Fibroblast of lung (primary cell): ENCODE data around the gene USP15. TPM values are rescaled to one million over a fixed set of nuclear protein-coding genes. Genes with fewer than 3 reads are reported as not detected.
"Not testable (repeated sequence)": the region's sequence is repeated elsewhere in the genome, so short reads cannot be mapped to it uniquely, and the experiment has no call there.

Experiments used
- DNase-seq, 2 donors: peaks; one replicate each; pipeline versions ENCODE4 v3.0.0 to v3.0.0-alpha.2; 2010; ENCODE audit warnings: low read depth in 2 of 2
- H2AFZ ChIP-seq: 2 replicates; pipeline ENCODE4 v1.5.1; 2012; ENCODE audit warnings: low read length, control low read depth, inconsistent platforms
- H3K27ac ChIP-seq: 2 replicates; pipeline ENCODE4 v1.5.1; 2011; ENCODE audit warnings: low read length, control low read depth; ENCODE audit not compliant: insufficient read depth
- H3K27me3 ChIP-seq: 2 replicates; pipeline ENCODE4 v1.5.1; 2011; ENCODE audit warnings: mild to moderate bottlenecking, low read length; ENCODE audit not compliant: control insufficient read depth, insufficient read depth
- H3K36me3 ChIP-seq: 2 replicates; pipeline ENCODE4 v1.5.1; 2011; ENCODE audit warnings: low read length; ENCODE audit not compliant: control insufficient read depth, insufficient read depth
- H3K4me1 ChIP-seq: 2 replicates; pipeline ENCODE4 v1.5.1; 2011; ENCODE audit warnings: low read length; ENCODE audit not compliant: control insufficient read depth, insufficient read depth; ENCODE audit errors: extremely low read depth
- H3K4me2 ChIP-seq: 2 replicates; pipeline ENCODE4 v1.5.1; 2011; ENCODE audit warnings: low read length, control low read depth; ENCODE audit not compliant: insufficient read depth; ENCODE audit errors: extremely low read depth
- H3K4me3 ChIP-seq, 4 experiments: fragments of 200-600 bp in 1 of 4; sonication (generic) in 1 of 4; replicated peaks in 1 of 4; 2 replicates each; pipeline ENCODE4 v1.5.1; 2011 to 2016; ENCODE audit warnings: low read length in 4 of 4, low read depth in 3 of 4, mild to moderate bottlenecking in 3 of 4, control low read depth in 2 of 4, inconsistent platforms in 1 of 4, mixed read lengths in 1 of 4; ENCODE audit not compliant: insufficient read depth in 1 of 4; ENCODE audit errors: control extremely low read depth in 1 of 4
- H3K79me2 ChIP-seq: 2 replicates; pipeline ENCODE4 v1.5.1; 2012; ENCODE audit warnings: mild to moderate bottlenecking, low read length, inconsistent platforms; ENCODE audit not compliant: control insufficient read depth, insufficient read depth
- H3K9ac ChIP-seq: 2 replicates; pipeline ENCODE4 v1.5.1; 2011; ENCODE audit warnings: mild to moderate bottlenecking, low read length, control low read depth; ENCODE audit not compliant: insufficient read depth
- H3K9me3 ChIP-seq: 2 replicates; pipeline ENCODE4 v1.5.1; 2012; ENCODE audit warnings: low read depth, low read length; ENCODE audit not compliant: control insufficient read depth, insufficient read depth
- H4K20me1 ChIP-seq: 2 replicates; pipeline ENCODE4 v1.5.1; 2011; ENCODE audit warnings: low read length; ENCODE audit not compliant: control insufficient read depth, insufficient read depth; ENCODE audit errors: extremely low read depth
- EZH2 ChIP-seq: IDR thresholded peaks from 2 replicates; pipeline ENCODE4 v1.5.1; 2012; ENCODE audit warnings: low read length, control low read depth, mild to moderate bottlenecking; ENCODE audit errors: missing control alignments
- polyA plus RNA-seq, 2 donors: library from polyadenylated mRNA; depleted of rRNA in 1 of 2; stranded (reverse) in 1 of 2; unstranded in 1 of 2; fragments of >200 nt; gene quantifications; 2 replicates each; pipeline ENCODE4 v1.2.1, GENCODE V29; 2011 to 2012; ENCODE audit warnings: missing spikeins in 1 of 2
- total RNA-seq: library from RNA; depleted of rRNA; stranded (reverse); fragments of >200 nt; gene quantifications from 2 replicates; pipeline ENCODE4 v1.2.1, GENCODE V29; 2014
- TF ChIP-seq, protein P1 (sequence below), 2 donors: IDR thresholded peaks in 1 of 2; conservative IDR thresholded peaks in 1 of 2; 1 replicate in 1 of 2; 2 replicates in 1 of 2; pipeline ENCODE4 v1.5.1; 2011 to 2012; ENCODE audit warnings: low read length in 2 of 2, control low read depth in 1 of 2, inconsistent platforms in 1 of 2, low read depth in 1 of 2, mild to moderate bottlenecking in 1 of 2

Gene USP15
- total and polyA plus RNA-seq, 2 donors (not counting 1 experiment from before 2014, with no cell fraction given) = 57.6 to 63.1 TPM

DNA sequence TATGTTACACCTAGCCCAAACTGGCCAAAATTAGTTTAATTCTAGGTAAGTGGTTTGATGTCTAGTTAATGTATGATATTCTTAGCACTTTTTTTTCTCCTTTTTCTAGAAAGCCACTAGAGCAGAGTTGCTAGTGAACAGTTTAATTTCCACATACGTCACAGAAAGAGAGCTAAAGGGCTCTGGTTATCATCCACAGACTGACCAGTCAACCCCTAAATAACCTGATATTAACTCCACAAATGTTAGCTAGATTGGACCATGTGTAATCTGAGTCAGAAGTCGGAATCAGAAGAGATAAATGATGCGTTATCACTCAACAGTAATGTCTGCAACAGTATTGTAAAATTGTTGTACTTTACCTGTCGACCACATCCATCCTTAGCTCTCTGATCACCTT lies 74.9 kb downstream of the USP15 start:
- H3K4me2 ChIP-seq = no peak overlapping the region
- DNase-seq = no peak
- H3K9ac ChIP-seq = no peak overlapping the region
- TF ChIP-seq, protein P1, sequence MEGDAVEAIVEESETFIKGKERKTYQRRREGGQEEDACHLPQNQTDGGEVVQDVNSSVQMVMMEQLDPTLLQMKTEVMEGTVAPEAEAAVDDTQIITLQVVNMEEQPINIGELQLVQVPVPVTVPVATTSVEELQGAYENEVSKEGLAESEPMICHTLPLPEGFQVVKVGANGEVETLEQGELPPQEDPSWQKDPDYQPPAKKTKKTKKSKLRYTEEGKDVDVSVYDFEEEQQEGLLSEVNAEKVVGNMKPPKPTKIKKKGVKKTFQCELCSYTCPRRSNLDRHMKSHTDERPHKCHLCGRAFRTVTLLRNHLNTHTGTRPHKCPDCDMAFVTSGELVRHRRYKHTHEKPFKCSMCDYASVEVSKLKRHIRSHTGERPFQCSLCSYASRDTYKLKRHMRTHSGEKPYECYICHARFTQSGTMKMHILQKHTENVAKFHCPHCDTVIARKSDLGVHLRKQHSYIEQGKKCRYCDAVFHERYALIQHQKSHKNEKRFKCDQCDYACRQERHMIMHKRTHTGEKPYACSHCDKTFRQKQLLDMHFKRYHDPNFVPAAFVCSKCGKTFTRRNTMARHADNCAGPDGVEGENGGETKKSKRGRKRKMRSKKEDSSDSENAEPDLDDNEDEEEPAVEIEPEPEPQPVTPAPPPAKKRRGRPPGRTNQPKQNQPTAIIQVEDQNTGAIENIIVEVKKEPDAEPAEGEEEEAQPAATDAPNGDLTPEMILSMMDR (conservative IDR thresholded peaks at IDR 0.05 in 1 of 2, IDR thresholded peaks at IDR 0.05 in 1 of 2; ENCODE audit: low read depth in 1 of 2, low read length in 2 of 2) = no peak
- no peak for TF ChIP-seq EZH2
- H4K20me1 ChIP-seq = no peaks in the 10 kb centered on the region
- no peaks in the 10 kb centered on the region for H3K4me1 ChIP-seq
- no peak overlapping the region for H2AFZ ChIP-seq
- no peaks in the 10 kb centered on the region for H3K27me3 ChIP-seq
- no peaks in the 10 kb centered on the region for H3K36me3 ChIP-seq
- no peaks in the 10 kb centered on the region for H3K9me3 ChIP-seq
- no peak overlapping the region for H3K27ac ChIP-seq
- H3K79me2 ChIP-seq = peaks cover 5% of the 10 kb centered on the region
- H3K4me3 ChIP-seq = no peak overlapping the region

DNA sequence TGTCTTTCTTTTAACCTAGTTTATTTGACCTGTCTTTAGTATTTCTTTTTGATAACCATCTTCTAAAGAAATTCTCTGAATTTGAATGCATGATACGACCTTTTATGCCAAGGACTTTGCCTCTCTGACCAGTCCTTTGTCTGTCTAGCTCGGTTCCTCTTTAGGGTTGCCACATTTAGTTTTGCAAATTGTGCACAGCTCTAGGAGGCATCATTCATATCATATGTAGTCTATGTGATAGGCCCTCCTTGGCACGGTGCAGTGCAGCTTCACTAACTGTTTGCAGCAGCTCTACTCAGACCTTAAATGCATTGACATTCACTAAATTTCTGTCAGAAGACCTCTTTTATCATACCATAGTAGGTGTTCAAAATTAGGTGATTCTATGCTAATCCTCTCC lies 75.6 kb downstream of the USP15 start:
- Histone ChIP-seq H3K9ac (no peak overlapping the region), H2AFZ (no peak overlapping the region), H3K4me1 (no peaks in the 10 kb centered on the region), H3K27ac (no peak overlapping the region), H3K79me2 (peaks cover 5% of the 10 kb centered on the region), H3K4me3 (no peak overlapping the region), H3K9me3 (no peaks in the 10 kb centered on the region), H4K20me1 (no peaks in the 10 kb centered on the region), H3K27me3 (no peaks in the 10 kb centered on the region), H3K4me2 (no peak overlapping the region), H3K36me3 (no peaks in the 10 kb centered on the region)
- no peak for DNase-seq
- TF ChIP-seq EZH2 = no peak
- TF ChIP-seq, protein P1 (conservative IDR thresholded peaks at IDR 0.05 in 1 of 2, IDR thresholded peaks at IDR 0.05 in 1 of 2; ENCODE audit: low read depth in 1 of 2, low read length in 2 of 2) = no peak

DNA sequence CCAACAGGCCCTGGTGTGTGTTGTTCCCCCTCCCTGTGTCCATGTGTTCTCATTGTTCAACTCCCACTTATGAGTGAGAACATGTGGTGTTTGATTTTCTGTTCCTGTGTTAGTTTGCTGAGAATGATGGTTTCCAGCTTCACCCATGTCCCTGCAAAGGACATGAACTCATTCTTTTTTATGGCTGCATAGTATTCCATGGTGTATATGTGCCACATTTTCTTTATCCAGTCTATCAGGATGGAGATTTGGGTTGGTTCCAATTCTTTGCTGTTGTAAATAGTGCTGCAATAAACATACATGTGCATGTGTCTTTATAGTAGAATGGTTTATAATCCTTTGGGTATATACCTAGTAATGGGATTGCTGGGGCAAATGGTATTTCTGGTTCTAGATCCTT lies 77.4 kb downstream of the USP15 start:
- not testable (repeated sequence) for H3K27me3 ChIP-seq

DNA sequence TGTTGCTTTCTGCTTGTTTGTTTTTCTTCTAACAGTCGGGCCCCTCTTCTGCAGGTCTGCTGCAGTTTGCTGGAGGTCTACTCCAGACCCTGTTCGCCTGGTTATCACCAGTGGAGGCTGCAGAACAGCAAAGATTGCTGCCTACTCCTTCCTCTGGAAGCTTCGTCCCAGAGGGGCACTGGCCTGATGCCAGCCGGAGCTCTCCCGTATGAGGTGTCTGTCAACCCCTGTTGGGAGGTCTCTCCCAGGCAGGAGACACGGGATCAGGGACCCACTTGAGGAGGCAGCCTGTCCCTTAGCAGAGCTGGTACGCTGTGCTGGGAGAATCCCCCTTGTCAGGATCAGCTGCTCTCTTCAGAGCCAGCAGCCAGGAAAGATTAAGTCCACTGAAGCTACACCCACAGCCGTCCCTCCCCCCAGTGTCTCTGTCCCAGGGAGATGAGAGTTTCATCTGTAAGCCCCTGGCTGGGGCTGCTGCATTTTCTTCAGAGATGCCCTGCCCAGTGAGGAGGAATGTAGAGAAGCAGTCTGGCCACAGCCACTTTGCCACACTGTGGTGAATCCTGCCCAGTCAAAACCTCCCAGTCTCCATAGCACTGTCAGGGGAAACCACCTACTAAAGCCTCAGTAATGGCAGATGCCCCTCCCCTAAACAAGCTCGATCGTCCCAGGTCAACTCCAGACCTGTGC lies 82.6 kb downstream of the USP15 start:
- DNase-seq, H3K4me2 ChIP-seq, H2AFZ ChIP-seq, H3K4me3 ChIP-seq, H3K27ac ChIP-seq, H3K79me2 ChIP-seq, H3K4me1 ChIP-seq, H3K27me3 ChIP-seq, H3K36me3 ChIP-seq, H4K20me1 ChIP-seq, H3K9ac ChIP-seq, H3K9me3 ChIP-seq: not testable (repeated sequence)

More for the DNA sequence above, 77.4 kb downstream of the USP15 start:
- H3K4me2 ChIP-seq, H3K9me3 ChIP-seq, H3K36me3 ChIP-seq, H3K4me3 ChIP-seq, H4K20me1 ChIP-seq, H2AFZ ChIP-seq, H3K9ac ChIP-seq, H3K27ac ChIP-seq, H3K79me2 ChIP-seq, H3K4me1 ChIP-seq, DNase-seq: not testable (repeated sequence)

DNA sequence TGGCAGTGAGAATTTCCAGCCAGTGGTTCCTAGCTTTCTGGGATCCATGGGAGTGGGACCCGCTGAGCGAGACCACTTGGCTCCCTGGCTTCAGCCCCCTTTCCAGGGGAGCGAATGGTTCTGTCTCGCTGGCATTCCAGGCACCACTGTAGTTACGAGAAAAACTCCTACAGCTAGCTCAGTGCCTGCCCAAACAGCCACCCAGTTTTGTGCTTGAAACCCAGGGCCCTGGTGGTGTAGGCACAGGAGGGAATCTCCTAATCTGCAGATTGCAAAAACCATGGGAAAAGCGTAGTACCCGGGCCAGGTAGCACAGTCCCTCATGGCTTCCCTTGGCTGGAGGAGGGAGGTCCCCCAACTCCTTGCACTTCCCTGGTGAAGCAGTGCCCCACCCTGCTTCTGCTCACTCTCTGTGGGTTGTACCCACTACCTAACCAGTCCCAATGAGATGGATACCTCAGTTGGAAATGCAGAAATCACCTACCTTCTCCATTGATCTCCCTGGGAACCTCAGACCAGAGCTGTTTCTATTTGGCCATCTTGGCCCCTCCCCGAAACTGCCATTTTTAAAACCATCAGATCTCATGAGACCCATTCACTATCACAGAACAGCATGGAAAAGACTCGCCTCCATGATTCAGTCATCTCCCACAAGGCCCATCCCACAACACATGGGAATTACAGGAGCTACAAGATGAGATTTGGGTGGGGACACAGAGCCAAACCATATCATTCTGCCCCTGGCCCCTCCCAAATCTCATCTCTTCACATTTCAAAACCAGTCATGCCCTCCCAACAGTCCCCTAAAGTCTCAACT lies 83.3 kb downstream of the USP15 start:
- not testable (repeated sequence) for H2AFZ ChIP-seq, H3K79me2 ChIP-seq, H3K4me1 ChIP-seq, H3K9ac ChIP-seq, H4K20me1 ChIP-seq, H3K27ac ChIP-seq, H3K27me3 ChIP-seq, H3K4me3 ChIP-seq, H3K4me2 ChIP-seq, H3K9me3 ChIP-seq, H3K36me3 ChIP-seq, DNase-seq
